Osteoblast (primary cell): ENCODE measurements around the gene KAT2A. TPM values are rescaled to one million over a fixed set of nuclear protein-coding genes. Genes with fewer than 3 reads are reported as not detected.

Experiments
- DNase-seq: peaks from one replicate; pipeline ENCODE4 v3.0.0; 2011; ENCODE audit warnings: low spot score, mixed read lengths; ENCODE audit not compliant: insufficient read length; ENCODE audit errors: missing footprints
- H2AFZ ChIP-seq: 2 replicates; pipeline ENCODE4 v1.6.0; 2011; ENCODE audit warnings: mild to moderate bottlenecking, low read length
- H3K27ac ChIP-seq: 2 replicates; pipeline ENCODE4 v1.5.1; 2011; ENCODE audit warnings: mild to moderate bottlenecking, low read depth, low read length, moderate library complexity
- H3K27me3 ChIP-seq: 2 replicates; pipeline ENCODE4 v1.6.0; 2012; ENCODE audit warnings: mild to moderate bottlenecking, control low read depth, inconsistent platforms, low read length, moderate library complexity; ENCODE audit not compliant: insufficient read depth
- H3K36me3 ChIP-seq: 2 replicates; pipeline ENCODE4 v1.5.1; 2011; ENCODE audit warnings: mild to moderate bottlenecking, low read length, control low read depth, moderate library complexity; ENCODE audit not compliant: insufficient read depth
- H3K4me1 ChIP-seq: 2 replicates; pipeline ENCODE4 v1.5.1; 2011; ENCODE audit warnings: mild to moderate bottlenecking, low read length, control low read depth, moderate library complexity; ENCODE audit not compliant: insufficient read depth
- H3K4me2 ChIP-seq: 2 replicates; pipeline ENCODE4 v1.6.0; 2011; ENCODE audit warnings: mild to moderate bottlenecking, low read length; ENCODE audit not compliant: insufficient read depth
- H3K4me3 ChIP-seq: fragments of 200-600 bp; sonication (generic); 3 replicates; pipeline ENCODE4 v1.5.1; 2012; ENCODE audit warnings: mild to moderate bottlenecking, low read length, inconsistent platforms; ENCODE audit not compliant: insufficient read depth
- H3K79me2 ChIP-seq: 2 replicates; pipeline ENCODE4 v1.6.0; 2012; ENCODE audit warnings: mild to moderate bottlenecking, low read length, control low read depth, inconsistent platforms; ENCODE audit not compliant: insufficient read depth
- H3K9me3 ChIP-seq: 2 replicates; pipeline ENCODE4 v1.5.1; 2011; ENCODE audit warnings: low read depth, low read length, control low read depth
- H4K20me1 ChIP-seq: 2 replicates; pipeline ENCODE4 v1.6.0; 2012; ENCODE audit warnings: mild to moderate bottlenecking, low read length, control low read depth; ENCODE audit not compliant: insufficient read depth
- CTCF ChIP-seq: IDR thresholded peaks from 2 replicates; pipeline ENCODE4 v1.5.1; 2011; ENCODE audit warnings: mild to moderate bottlenecking, low read depth, low read length, moderate library complexity; ENCODE audit errors: extremely low read depth
- total RNA-seq: library from RNA; depleted of rRNA; stranded (reverse); fragments of >200 nt; gene quantifications from 2 replicates; pipeline ENCODE4 v1.2.3, GENCODE V29; 2012

Gene KAT2A
- total RNA-seq, 1 donor = 9.0 TPM

GRCh38 chr17:42165751-42166150, 44.6 kb upstream of the KAT2A start:
- no peaks in the 10 kb centered on the region for H3K9me3 ChIP-seq
- no peak for TF ChIP-seq CTCF
- DNase-seq = peak; percentile 13
- H3K36me3 ChIP-seq = no peaks in the 10 kb centered on the region
- H3K27ac ChIP-seq = no peak overlapping the region
- no peaks in the 10 kb centered on the region for H3K79me2 ChIP-seq
- peaks cover 2% of the 10 kb centered on the region for H3K27me3 ChIP-seq
- H3K4me3 ChIP-seq = no peak overlapping the region
- no peaks in the 10 kb centered on the region for H3K4me1 ChIP-seq
- H2AFZ ChIP-seq = no peak overlapping the region
- no peak overlapping the region for H3K4me2 ChIP-seq
- no peaks in the 10 kb centered on the region for H4K20me1 ChIP-seq

- no peaks in the 10 kb centered on the region for H3K79me2 ChIP-seq
- no peaks in the 10 kb centered on the region for H3K27me3 ChIP-seq
- H2AFZ ChIP-seq = no peak overlapping the region
- peak; percentile 70 for DNase-seq
- TF ChIP-seq CTCF = no peak
- H3K4me2 ChIP-seq = no peak overlapping the region
- no peaks in the 10 kb centered on the region for H3K9me3 ChIP-seq
- no peaks in the 10 kb centered on the region for H4K20me1 ChIP-seq
- no peak overlapping the region for H3K4me3 ChIP-seq
- H3K36me3 ChIP-seq = no peaks in the 10 kb centered on the region
- H3K4me1 ChIP-seq = no peaks in the 10 kb centered on the region
- H3K27ac ChIP-seq = no peak overlapping the region
Observed at GRCh38 chr17:42163696-42164407, 42.7 kb upstream of the KAT2A start.

GRCh38 chr17:42163113-42163512, 41.9 kb upstream of the KAT2A start:
- Histone ChIP-seq H4K20me1 (no peaks in the 10 kb centered on the region), H3K9me3 (no peaks in the 10 kb centered on the region), H2AFZ (no peak overlapping the region), H3K36me3 (no peaks in the 10 kb centered on the region), H3K4me2 (no peak overlapping the region), H3K4me3 (no peak overlapping the region), H3K27me3 (no peaks in the 10 kb centered on the region), H3K27ac (no peak overlapping the region), H3K4me1 (no peaks in the 10 kb centered on the region), H3K79me2 (no peaks in the 10 kb centered on the region)
- DNase-seq = peak; percentile 88
- peak; percentile 40 for TF ChIP-seq CTCF

GRCh38 chr17:42160531-42160910, 39.4 kb upstream of the KAT2A start:
- H3K4me3 ChIP-seq = no peak overlapping the region
- H3K27me3 ChIP-seq = no peaks in the 10 kb centered on the region
- no peaks in the 10 kb centered on the region for H3K4me1 ChIP-seq
- no peaks in the 10 kb centered on the region for H4K20me1 ChIP-seq
- no peak overlapping the region for H3K27ac ChIP-seq
- no peaks in the 10 kb centered on the region for H3K79me2 ChIP-seq
- no peak overlapping the region for H3K4me2 ChIP-seq
- H2AFZ ChIP-seq = no peak overlapping the region
- no peak for TF ChIP-seq CTCF
- peak; percentile 18 for DNase-seq
- no peaks in the 10 kb centered on the region for H3K9me3 ChIP-seq
- H3K36me3 ChIP-seq = no peaks in the 10 kb centered on the region
